OCI-LY3 (cell line): ENCODE measurements around the gene EFNB2.

Experiments
- CTCF ChIP-seq: fragments of 200-600, 300-600 bp; sonication (generic); IDR thresholded peaks from 2 replicates; pipeline ENCODE4 v1.5.1; 2014; ENCODE audit warnings: antibody characterized with exemption, low read length, low read depth
- EZH2phosphoT487 ChIP-seq: fragments of 200-600 bp; shearing (Covaris generic); IDR thresholded peaks from 2 replicates; pipeline ENCODE4 v1.6.1; 2018; ENCODE audit warnings: antibody characterized with exemption, mixed run types, low read depth

GRCh38 chr13:106527445-106527801, 8.0 kb downstream of the EFNB2 start:
- TF ChIP-seq CTCF (no peak), EZH2phosphoT487 (no peak)
